Activated T-helper 2 cell treated with anti-CD3 and anti-CD28 coated beads, Interferon-gamma antibody, Interleukin-2, Interleukin-4, amounts not matched to agents 10 μg/mL and 5 μg/mL and 100 μg/mL, durations not matched to agents 14 hours and 24 hours and 36 hours (primary cell): ENCODE measurements around the gene EPM2AIP1. TPM values are rescaled to one million over a fixed set of nuclear protein-coding genes. Genes with fewer than 3 reads are reported as not detected.
A peak's percentile ranks its signal among the peaks of the same experiment; 100 is the strongest.

Experiments
- DNase-seq: peaks from one replicate; pipeline ENCODE4 v3.0.0; 2021; ENCODE audit warnings: low spot score
- H3K27ac Mint-ChIP-seq: one replicate; pipeline ENCODE4 v1.8.0; 2021; ENCODE audit warnings: mixed read lengths
- H3K27me3 Mint-ChIP-seq: one replicate; pipeline ENCODE4 v1.8.0; 2021; ENCODE audit warnings: low read depth, mixed read lengths
- H3K36me3 Mint-ChIP-seq: one replicate; pipeline ENCODE4 v1.8.0; 2021; ENCODE audit warnings: low read depth, mixed read lengths
- H3K4me1 Mint-ChIP-seq: one replicate; pipeline ENCODE4 v1.8.0; 2021; ENCODE audit warnings: low read depth, mixed read lengths
- H3K4me3 Mint-ChIP-seq: one replicate; pipeline ENCODE4 v1.8.0; 2021; ENCODE audit warnings: low read depth, mild to moderate bottlenecking, moderate library complexity, mixed read lengths
- H3K9me3 Mint-ChIP-seq: one replicate; pipeline ENCODE4 v1.8.0; 2021; ENCODE audit warnings: mixed read lengths
- intact Hi-C: fragments of 100-400 bp; cut with micrococcal nuclease; formaldehyde crosslinking; loops from one replicate; pipeline ENCODE4 v1.15.1; 2023
- total RNA-seq: library from RNA; stranded (reverse); gene quantifications from 2 replicates; pipeline ENCODE4 v1.2.3, GENCODE V29; 2022

Gene EPM2AIP1
- total RNA-seq, 1 donor from 2014 or later, result 20.4 TPM

GRCh38 chr3:37025561-37026335 is 32.8 kb upstream of the EPM2AIP1 start:
- Mint-ChIP-seq H3K4me1 (peaks cover 7% of the 10 kb centered on the region), H3K27me3 (no peaks in the 10 kb centered on the region), H3K27ac (no peak overlapping the region), H3K9me3 (no peaks in the 10 kb centered on the region), H3K4me3 (no peak overlapping the region), H3K36me3 (peaks cover 79% of the 10 kb centered on the region)
- no peak for DNase-seq
- intact Hi-C loops, result no loop called here

- no peak for DNase-seq
- no peak overlapping the region for H3K27ac Mint-ChIP-seq
- no peaks in the 10 kb centered on the region for H3K27me3 Mint-ChIP-seq
- no peaks in the 10 kb centered on the region for H3K9me3 Mint-ChIP-seq
- peaks cover 7% of the 10 kb centered on the region for H3K4me1 Mint-ChIP-seq
- H3K36me3 Mint-ChIP-seq, result peaks cover 82% of the 10 kb centered on the region
- no peak overlapping the region for H3K4me3 Mint-ChIP-seq
- intact Hi-C loops, result loop anchor here (1.0 kb wide), 1 partner anchor 188 kb away; no protein-coding TSS in a partner anchor
Observed at GRCh38 chr3:37024820-37025405, 32.0 kb upstream of the EPM2AIP1 start.

- Mint-ChIP-seq H3K27ac (no peak overlapping the region), H3K36me3 (peaks cover 88% of the 10 kb centered on the region), H3K27me3 (no peaks in the 10 kb centered on the region), H3K4me1 (peaks cover 7% of the 10 kb centered on the region), H3K9me3 (no peaks in the 10 kb centered on the region), H3K4me3 (no peak overlapping the region)
- DNase-seq, result no peak
- intact Hi-C loops, result loop anchor here (1.0 kb wide), 1 partner anchor 189 kb away; no protein-coding TSS in a partner anchor
Observed at GRCh38 chr3:37024092-37024491, 31.2 kb upstream of the EPM2AIP1 start.

- Mint-ChIP-seq H3K9me3 (no peaks in the 10 kb centered on the region), H3K4me1 (no peaks in the 10 kb centered on the region), H3K27me3 (no peaks in the 10 kb centered on the region), H3K27ac (no peak overlapping the region), H3K36me3 (peaks cover 85% of the 10 kb centered on the region), H3K4me3 (no peak overlapping the region)
- intact Hi-C loops, result no loop called here
- DNase-seq, result no peak
Observed at GRCh38 chr3:37017683-37018082, 24.8 kb upstream of the EPM2AIP1 start.

- Mint-ChIP-seq H3K9me3 (no peaks in the 10 kb centered on the region), H3K4me3 (no peak overlapping the region), H3K4me1 (no peaks in the 10 kb centered on the region)
Observed at GRCh38 chr3:37016903-37017302, 24.0 kb upstream of the EPM2AIP1 start.

GRCh38 chr3:37015642-37016041 is 22.7 kb upstream of the EPM2AIP1 start:
- no peaks in the 10 kb centered on the region for H3K9me3 Mint-ChIP-seq
- no peak for DNase-seq
- H3K27ac Mint-ChIP-seq, result no peak overlapping the region
- peaks cover 86% of the 10 kb centered on the region for H3K36me3 Mint-ChIP-seq
- H3K4me1 Mint-ChIP-seq, result peaks cover 2% of the 10 kb centered on the region
- intact Hi-C loops, result no loop called here
- H3K4me3 Mint-ChIP-seq, result no peak overlapping the region
- H3K27me3 Mint-ChIP-seq, result no peaks in the 10 kb centered on the region

More at GRCh38 chr3:37016903-37017302, 24.0 kb upstream of the EPM2AIP1 start:
- Mint-ChIP-seq H3K36me3 (peaks cover 83% of the 10 kb centered on the region), H3K27me3 (no peaks in the 10 kb centered on the region), H3K27ac (no peak overlapping the region)
- no peak for DNase-seq
- intact Hi-C loops, result no loop called here

- no peak overlapping the region for H3K4me3 Mint-ChIP-seq
- peaks cover 76% of the 10 kb centered on the region for H3K36me3 Mint-ChIP-seq
Observed at GRCh38 chr3:37014620-37015019, 21.7 kb upstream of the EPM2AIP1 start.

GRCh38 chr3:36993326-36994283 is 674 bp upstream of the EPM2AIP1 start, which contains the start of gene MLH1:
TSS of gene MLH1 (plus strand) at chr3:36993518. CDS start at chr3:36993548, 30 bp downstream.
- peak; percentile 90 for DNase-seq
- Mint-ChIP-seq H3K9me3 (peaks cover 3% of the 10 kb centered on the region), H3K4me1 (peaks cover 37% of the 10 kb centered on the region), H3K27ac (no peak within 1 kb of the TSS), H3K27me3 (no peaks in the 10 kb centered on the region), H3K4me3 (no peak within 1 kb of the TSS), H3K36me3 (peaks cover 43% of the 10 kb centered on the region)
- intact Hi-C loops, result loop anchor here (1.0 to 10.0 kb wide), 3 partner anchors 23 to 1144 kb away; partner anchors contain the start of genes ACAA1 and MYD88

More at GRCh38 chr3:37014620-37015019, 21.7 kb upstream of the EPM2AIP1 start:
- intact Hi-C loops, result no loop called here
- Mint-ChIP-seq H3K27me3 (no peaks in the 10 kb centered on the region), H3K9me3 (no peaks in the 10 kb centered on the region), H3K4me1 (peaks cover 2% of the 10 kb centered on the region), H3K27ac (no peak overlapping the region)
- DNase-seq, result no peak

GRCh38 chr3:36991923-36992805 is 767 bp downstream of the EPM2AIP1 start:
- Mint-ChIP-seq H3K27me3 (no peaks in the 10 kb centered on the region), H3K9me3 (no peaks in the 10 kb centered on the region), H3K27ac (no peak overlapping the region), H3K4me3 (no peak overlapping the region), H3K4me1 (peaks cover 42% of the 10 kb centered on the region), H3K36me3 (peaks cover 43% of the 10 kb centered on the region)
- no peak for DNase-seq
- intact Hi-C loops, result loop anchor here (5.0 to 10.0 kb wide), 2 partner anchors 223 to 1145 kb away; partner anchors contain the start of genes ACAA1 and MYD88

- no peak overlapping the region for H3K4me3 Mint-ChIP-seq
- no peak for DNase-seq
- no peak overlapping the region for H3K27ac Mint-ChIP-seq
- no peaks in the 10 kb centered on the region for H3K9me3 Mint-ChIP-seq
- intact Hi-C loops, result loop anchor here (5.0 to 10.0 kb wide), 2 partner anchors 224 to 1146 kb away; partner anchors contain the start of genes ACAA1 and MYD88
- peaks cover 39% of the 10 kb centered on the region for H3K4me1 Mint-ChIP-seq
- H3K36me3 Mint-ChIP-seq, result peaks cover 42% of the 10 kb centered on the region
- no peaks in the 10 kb centered on the region for H3K27me3 Mint-ChIP-seq
Observed at GRCh38 chr3:36991147-36991546, 1.8 kb downstream of the EPM2AIP1 start.

GRCh38 chr3:36989568-36989967 is 3.4 kb downstream of the EPM2AIP1 start:
- Mint-ChIP-seq H3K36me3 (peaks cover 55% of the 10 kb centered on the region), H3K9me3 (no peaks in the 10 kb centered on the region), H3K27me3 (no peaks in the 10 kb centered on the region), H3K4me1 (peaks cover 47% of the 10 kb centered on the region), H3K4me3 (no peak overlapping the region), H3K27ac (no peak overlapping the region)
- no peak for DNase-seq
- intact Hi-C loops, result no loop called here
